ENCODE results near the gene MIEF2.
"Not testable (repeated sequence)": the region's sequence is repeated elsewhere in the genome, so short reads cannot be mapped to it uniquely, and the experiment has no call there.

MIEF2 gene

GRCh38 chr17:18303206-18303605, 42.7 kb downstream of the MIEF2 start:
- DNase-seq, result not testable (repeated sequence)

GRCh38 chr17:18309202-18309601, 48.7 kb downstream of the MIEF2 start:
- no peak for DNase-seq

GRCh38 chr17:18314059-18314730, 53.7 kb downstream of the MIEF2 start:
- DNase-seq, result no peak

GRCh38 chr17:18314731-18315561, 54.5 kb downstream of the MIEF2 start, which contains the start of the genes SMCR8 and TOP3A:
SMCR8 (plus strand) TSS chr17:18315293; CDS start chr17:18315790, 497 bp downstream.
TOP3A (minus strand) TSS chr17:18314994; CDS start chr17:18314778, 216 bp downstream.
- peak; percentile 98 for DNase-seq

GRCh38 chr17:18315562-18315922, 55.1 kb downstream of the MIEF2 start:
- DNase-seq, result no peak

GRCh38 chr17:18315961-18316360, 55.5 kb downstream of the MIEF2 start:
- no peak for DNase-seq
